IMR-90 (cell line): ENCODE data around the gene PRDM10. TPM values are rescaled to one million over a fixed set of nuclear protein-coding genes. Genes with fewer than 3 reads are reported as not detected.

Source experiments
- ATAC-seq: fragments of 200-7000 bp; cut with Tn5 transposase; 2 replicates; pipeline ENCODE4 v1.9.1; 2020; ENCODE audit warnings: low read depth, mild to moderate bottlenecking, moderate library complexity
- BruUV-seq: library from RNA; stranded (reverse); fragments of 400-500 nt; replicated peaks from 2 replicates; lab custom pipeline; 2021; lab: Mats Ljungman, UMichigan
- CTCF ChIA-PET: fragments of 300-600 bp; formaldehyde crosslinking; extraction: SDS; loops from one replicate; lab custom pipeline; 2021; ENCODE audit warnings: antibody characterized with exemption; lab: Yijun Ruan, JAX
- POLR2A ChIA-PET: fragments of 300-600 bp; sonication (Branson Sonifier 250); formaldehyde crosslinking; loops from one replicate; lab custom pipeline; 2022; ENCODE audit warnings: antibody characterized with exemption; ENCODE audit not compliant: unreplicated experiment; lab: Charles Lee
- DNase-seq: peaks from one replicate; pipeline ENCODE4 v3.0.0; 2013
- H2AFZ ChIP-seq: replicated peaks from 2 replicates; pipeline ENCODE3; 2013; ENCODE audit warnings: low read length, mild to moderate bottlenecking; ENCODE audit not compliant: poor library complexity
- H2AK5ac ChIP-seq: 2 replicates; pipeline ENCODE4 v1.6.1; 2013; ENCODE audit warnings: low read depth, low read length, inconsistent platforms
- H2AK9ac ChIP-seq: replicated peaks from 2 replicates; pipeline ENCODE3; 2013; ENCODE audit warnings: mild to moderate bottlenecking, low read depth, low read length, moderate library complexity; ENCODE audit not compliant: poor library complexity
- H2BK120ac ChIP-seq: 2 replicates; pipeline ENCODE4 v1.6.1; 2013; ENCODE audit warnings: low read depth, low read length, inconsistent platforms
- H2BK15ac ChIP-seq: 3 replicates; pipeline ENCODE4 v1.6.1; 2013; ENCODE audit warnings: low read depth, low read length, inconsistent platforms
- H2BK20ac ChIP-seq: 2 replicates; pipeline ENCODE4 v1.6.1; 2013; ENCODE audit warnings: low read depth, mild to moderate bottlenecking, inconsistent platforms, low read length, moderate library complexity
- H2BK5ac ChIP-seq: 2 replicates; pipeline ENCODE4 v1.6.1; 2013; ENCODE audit warnings: mild to moderate bottlenecking, low read depth, low read length, inconsistent platforms; ENCODE audit not compliant: poor library complexity, severe bottlenecking
- H3K14ac ChIP-seq: replicated peaks from 2 replicates; pipeline ENCODE4 v1.6.1; 2013; ENCODE audit warnings: low read depth, low read length, inconsistent platforms
- H3K18ac ChIP-seq: 2 replicates; pipeline ENCODE4 v1.6.1; 2013; ENCODE audit warnings: low read depth, low read length, control low read depth
- H3K23ac ChIP-seq: 2 replicates; pipeline ENCODE4 v1.6.1; 2013; ENCODE audit warnings: low read depth, low read length, inconsistent platforms
- H3K27ac ChIP-seq: 2 replicates; pipeline ENCODE4 v1.5.1; 2013; ENCODE audit warnings: mild to moderate bottlenecking, control low read depth, low read length; ENCODE audit not compliant: insufficient read depth
- H3K27me3 ChIP-seq: 2 replicates; pipeline ENCODE4 v1.6.1; 2013; ENCODE audit warnings: low read length; ENCODE audit not compliant: control insufficient read depth, insufficient read depth
- H3K36me3 ChIP-seq: 2 replicates; pipeline ENCODE4 v1.6.1; 2013; ENCODE audit warnings: low read length, mixed read lengths; ENCODE audit not compliant: control insufficient read depth, insufficient read depth
- H3K4ac ChIP-seq: 2 replicates; pipeline ENCODE4 v1.6.1; 2013; ENCODE audit warnings: low read depth, low read length, inconsistent platforms
- H3K4me1 ChIP-seq: 2 replicates; pipeline ENCODE4 v1.6.1; 2013; ENCODE audit warnings: low read length, mixed read lengths; ENCODE audit not compliant: control insufficient read depth, insufficient read depth
- H3K4me2 ChIP-seq: 2 replicates; pipeline ENCODE4 v1.6.1; 2013; ENCODE audit warnings: low read depth, mild to moderate bottlenecking, control low read depth, low read length, moderate library complexity
- H3K4me3 ChIP-seq: 2 replicates; pipeline ENCODE4 v1.5.1; 2013; ENCODE audit warnings: low read depth, mild to moderate bottlenecking, control low read depth, low read length, moderate library complexity; ENCODE audit not compliant: insufficient read depth
- H3K56ac ChIP-seq: 2 replicates; pipeline ENCODE4 v1.6.1; 2013; ENCODE audit warnings: low read length, inconsistent platforms; ENCODE audit not compliant: insufficient read depth; ENCODE audit errors: extremely low read depth
- H3K79me1 ChIP-seq, 2 experiments: 2 replicates each; pipeline ENCODE4 v1.6.1; 2013; ENCODE audit warnings: low read length in 2 of 2, inconsistent platforms in 1 of 2, low read depth in 1 of 2
- H3K9ac ChIP-seq: 2 replicates; pipeline ENCODE4 v1.6.1; 2013; ENCODE audit warnings: low read depth, low read length, control low read depth
- H3K9me1 ChIP-seq: 2 replicates; pipeline ENCODE4 v1.6.1; 2013; ENCODE audit warnings: low read length, inconsistent platforms; ENCODE audit not compliant: insufficient read depth
- H3K9me3 ChIP-seq: 2 replicates; pipeline ENCODE4 v1.6.1; 2013; ENCODE audit warnings: low read length; ENCODE audit not compliant: control insufficient read depth, insufficient read depth
- H4K20me1 ChIP-seq: 2 replicates; pipeline ENCODE4 v1.6.1; 2013; ENCODE audit warnings: low read length, inconsistent platforms; ENCODE audit not compliant: insufficient read depth
- H4K5ac ChIP-seq: 2 replicates; pipeline ENCODE4 v1.6.1; 2013; ENCODE audit warnings: mild to moderate bottlenecking, low read depth, low read length, control low read depth
- H4K8ac ChIP-seq, 2 experiments: 2 replicates each; pipeline ENCODE4 v1.6.1; 2013; ENCODE audit warnings: low read depth in 2 of 2, low read length in 2 of 2, control low read depth in 1 of 2, inconsistent platforms in 1 of 2
- H4K91ac ChIP-seq: 2 replicates; pipeline ENCODE4 v1.6.1; 2013; ENCODE audit warnings: low read depth, low read length, inconsistent platforms; ENCODE audit not compliant: insufficient read depth
- BHLHE40 ChIP-seq: fragments of 150-350 bp; IDR thresholded peaks from 2 replicates; pipeline ENCODE4 v1.6.1; 2016; ENCODE audit warnings: mild to moderate bottlenecking, low read depth, low read length
- ELK1 ChIP-seq: fragments of 150-350 bp; IDR thresholded peaks from 2 replicates; pipeline ENCODE4 v1.6.1; 2016; ENCODE audit warnings: low read depth, mild to moderate bottlenecking, low read length, moderate library complexity, borderline replicate concordance
- MAZ ChIP-seq: IDR thresholded peaks from 2 replicates; pipeline ENCODE4 v1.6.1; 2012; ENCODE audit warnings: low read depth, mild to moderate bottlenecking, low read length, improper control_type of control experiment, moderate library complexity, borderline replicate concordance
- NFE2L2 ChIP-seq: fragments of 150-350 bp; IDR thresholded peaks from 2 replicates; pipeline ENCODE4 v1.6.1; 2016; ENCODE audit warnings: low read depth, mild to moderate bottlenecking, low read length
- RCOR1 ChIP-seq: IDR thresholded peaks from 2 replicates; pipeline ENCODE4 v1.6.1; 2012; ENCODE audit warnings: mild to moderate bottlenecking, low read length, improper control_type of control experiment; ENCODE audit not compliant: insufficient replicate concordance
- SMC3 ChIP-seq: fragments of 150-350 bp; IDR thresholded peaks from 2 replicates; pipeline ENCODE4 v1.6.1; 2016; ENCODE audit warnings: low read depth, mild to moderate bottlenecking, antibody characterized with exemption, low read length, moderate library complexity
- WGBS, 2 experiments: methylation state at CpG; one replicate each; pipeline versions ENCODE4 v1.1.5 to v1.1.7; 2013; ENCODE audit warnings: missing lambda C conversion rate in 2 of 2; ENCODE audit not compliant: insufficient read length in 1 of 2; ENCODE audit errors: extremely low coverage in 2 of 2; 5-methylcytosine and 5-hydroxymethylcytosine counted together
- dilution Hi-C: fragments of 300-500 bp; cut with HindIII; formaldehyde crosslinking; loops from one replicate; pipeline ENCODE4 v1.14.3; 2018; ENCODE audit warnings: low sequenced_read_pairs; ENCODE audit not compliant: unreplicated experiment
- in situ Hi-C: fragments of 300-500 bp; cut with MboI; formaldehyde crosslinking; loops from 3 replicates; pipeline ENCODE4 v1.14.3; 2019; ENCODE audit warnings: low sequenced_read_pairs, inconsistent platforms, mixed read lengths
- intact Hi-C: fragments of 100-400 bp; cut with micrococcal nuclease; formaldehyde crosslinking; loops from 2 replicates; pipeline ENCODE4 v1.10.0; 2022
- polyA plus RNA-seq, 3 experiments: library from polyadenylated mRNA; depleted of rRNA; stranded (reverse); fragments of >200 nt; gene quantifications; 2 replicates each; pipeline ENCODE4 v1.2.3, GENCODE V29; 2012; ENCODE audit warnings: low replicate concordance in 1 of 3
- total RNA-seq: library from RNA; depleted of rRNA; stranded (reverse); fragments of >200 nt; gene quantifications from 2 replicates; pipeline ENCODE4 v1.2.3, GENCODE V29; 2012

The PRDM10 gene
- total and polyA plus RNA-seq, 2 of the 4 experiments (the other 2 are of a cell fraction), result 3.1 to 6.5 TPM

GRCh38 chr11:129935723-129936122, 66.9 kb downstream of the PRDM10 start:
- no peak overlapping the region for H3K56ac ChIP-seq
- H3K18ac ChIP-seq, result no peak overlapping the region
- in situ Hi-C loops (no loop called here), dilution Hi-C loops (loop anchor here (25.0 kb wide), 1 partner anchor 202 kb away; no protein-coding TSS in a partner anchor), intact Hi-C loops (no loop called here)
- H4K8ac ChIP-seq, result no peak overlapping the region
- no peaks in the 10 kb centered on the region for H3K9me3 ChIP-seq
- TF ChIP-seq NFE2L2, result no peak
- TF ChIP-seq SMC3, result no peak
- no peak for TF ChIP-seq RCOR1
- no peak for TF ChIP-seq BHLHE40
- TF ChIP-seq MAZ, result no peak
- no peak for TF ChIP-seq ELK1
- 0 out of 2 replicates have a peak, but pooled peaks cover 3% of the 10 kb centered on the region for H3K9me1 ChIP-seq
- H3K79me1 ChIP-seq, result no peaks in the 10 kb centered on the region
- H2BK120ac ChIP-seq, result no peak overlapping the region
- no peak overlapping the region for H3K4ac ChIP-seq
- no peak overlapping the region for H4K91ac ChIP-seq
- H3K4me3 ChIP-seq, result no peak overlapping the region
- no peak overlapping the region for H3K4me2 ChIP-seq
- 88% methylated on average over 2 of the region's 3 CpGs; no CpG with 5 or more reads in 1 of the 2 experiments for WGBS, 2 experiments
- H3K36me3 ChIP-seq, result peaks cover 11% of the 10 kb centered on the region; the same call in 1 of the 2 replicates
- no peak overlapping the region for H2BK15ac ChIP-seq
- H4K5ac ChIP-seq, result no peak overlapping the region
- BruUV-seq, result no TSS peak
- no peaks in the 10 kb centered on the region for H3K27me3 ChIP-seq
- no peak overlapping the region for H2AFZ ChIP-seq
- H2AK9ac ChIP-seq, result no peak overlapping the region
- POLR2A ChIA-PET, result no interaction called here
- no peak overlapping the region for H2BK20ac ChIP-seq
- H3K4me1 ChIP-seq, result no peaks in the 10 kb centered on the region
- H3K14ac ChIP-seq, result no peak overlapping the region
- no peak overlapping the region for H3K9ac ChIP-seq
- DNase-seq (no peak), ATAC-seq (no peak)
- H2AK5ac ChIP-seq, result no peak overlapping the region
- H3K27ac ChIP-seq, result no peak overlapping the region
- H3K23ac ChIP-seq, result no peak overlapping the region
- no peaks in the 10 kb centered on the region for H4K20me1 ChIP-seq
- CTCF ChIA-PET, result interaction anchor here (1.2 kb wide), 1 partner anchor 13 kb away, joined by 3 read pairs; no protein-coding TSS in a partner anchor
- H2BK5ac ChIP-seq, result no peak overlapping the region
